ENCODE results near the gene AMZ1.
"Not testable (repeated sequence)": the region's sequence is repeated elsewhere in the genome, so short reads cannot be mapped to it uniquely, and the experiment has no call there.

Gene AMZ1

GRCh38 chr7:2688409-2689342 lies 674 bp downstream of the AMZ1 start:
- TF ChIP-seq POU2F2 (IDR thresholded peaks at IDR 0.05; ENCODE audit: low read depth, low read length) (peak; percentile 43; the same call in 1 of the 2 replicates), POLR2AphosphoS5 (IDR thresholded peaks at IDR 0.05; ENCODE audit: low read depth, low read length) (0 out of 2 replicates have a peak, but pooled peaks have one; percentile 18), SPI1 (IDR thresholded peaks at IDR 0.05; ENCODE audit: low read depth, low read length) (no peak), TAF1 (IDR thresholded peaks at IDR 0.05; ENCODE audit: low read depth, low read length) (no peak)
- FAIRE-seq (peak; percentile 95), DNase-seq (ENCODE audit: insufficient read length, low spot score) (peak; percentile 73)

GRCh38 chr7:2689343-2689847 lies 1.4 kb downstream of the AMZ1 start:
- TF ChIP-seq POLR2AphosphoS5 (IDR thresholded peaks at IDR 0.05; ENCODE audit: low read depth, low read length), result no peak
- no peak for TF ChIP-seq SPI1 (IDR thresholded peaks at IDR 0.05; ENCODE audit: low read depth, low read length)
- TF ChIP-seq PAX5 (IDR thresholded peaks at IDR 0.05; ENCODE audit: insufficient read depth, low read length, severe bottlenecking), result no peak
- TF ChIP-seq TAF1 (IDR thresholded peaks at IDR 0.05; ENCODE audit: low read depth, low read length), result no peak
- TF ChIP-seq POU2F2 (IDR thresholded peaks at IDR 0.05; ENCODE audit: low read depth, low read length), result no peak
- no peak for TF ChIP-seq POLR2A (IDR thresholded peaks at IDR 0.05; ENCODE audit: low read depth, low read length)
- DNase-seq (ENCODE audit: insufficient read length, low spot score) (no peak), FAIRE-seq (no peak)

DNA sequence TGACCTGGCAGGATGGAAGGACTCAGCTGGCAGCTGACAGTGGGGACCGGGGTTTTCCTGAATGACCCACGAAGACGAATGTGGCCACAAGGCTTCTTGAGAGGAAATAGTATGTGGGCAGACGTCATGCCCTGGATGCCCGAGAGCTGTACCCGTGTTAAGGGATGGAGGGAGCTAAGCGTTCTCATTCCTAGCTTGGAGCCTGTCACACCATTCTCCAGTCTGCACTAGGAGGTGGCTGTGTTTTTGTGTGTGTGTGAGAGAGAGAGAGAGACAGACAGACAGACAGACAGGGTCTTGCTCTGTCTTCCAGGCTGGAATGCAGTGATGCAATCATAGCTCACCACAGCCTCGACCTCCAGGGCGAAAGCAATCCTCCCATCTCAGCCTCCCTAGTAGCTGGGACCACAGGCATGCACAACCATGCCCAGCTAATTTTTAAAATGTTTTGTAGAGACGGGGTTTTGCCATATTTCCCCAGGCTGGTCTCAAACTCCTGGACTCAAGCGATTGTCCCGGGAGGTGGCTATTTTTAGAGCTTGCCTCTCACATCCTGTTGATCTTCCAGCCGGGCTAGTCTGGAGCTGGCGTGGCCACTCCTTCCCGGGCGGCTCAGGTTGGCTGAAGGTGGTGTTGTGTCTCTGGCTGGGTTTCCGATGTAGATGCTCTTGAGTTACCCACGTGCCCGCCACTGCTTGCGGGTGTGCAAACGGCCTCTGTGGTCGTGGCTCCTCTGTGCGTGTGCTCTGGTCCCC lies 2.1 kb downstream of the AMZ1 start:
- DNase-seq (ENCODE audit: insufficient read length, low spot score) (no peak), FAIRE-seq (no peak)
- TF ChIP-seq POLR2A (IDR thresholded peaks at IDR 0.05; ENCODE audit: low read depth, low read length) (no peak), SPI1 (IDR thresholded peaks at IDR 0.05; ENCODE audit: low read depth, low read length) (no peak), PAX5 (IDR thresholded peaks at IDR 0.05; ENCODE audit: insufficient read depth, low read length, severe bottlenecking) (no peak), POU2F2 (IDR thresholded peaks at IDR 0.05; ENCODE audit: low read depth, low read length) (no peak), TAF1 (IDR thresholded peaks at IDR 0.05; ENCODE audit: low read depth, low read length) (no peak), POLR2AphosphoS5 (IDR thresholded peaks at IDR 0.05; ENCODE audit: low read depth, low read length) (no peak)

DNA sequence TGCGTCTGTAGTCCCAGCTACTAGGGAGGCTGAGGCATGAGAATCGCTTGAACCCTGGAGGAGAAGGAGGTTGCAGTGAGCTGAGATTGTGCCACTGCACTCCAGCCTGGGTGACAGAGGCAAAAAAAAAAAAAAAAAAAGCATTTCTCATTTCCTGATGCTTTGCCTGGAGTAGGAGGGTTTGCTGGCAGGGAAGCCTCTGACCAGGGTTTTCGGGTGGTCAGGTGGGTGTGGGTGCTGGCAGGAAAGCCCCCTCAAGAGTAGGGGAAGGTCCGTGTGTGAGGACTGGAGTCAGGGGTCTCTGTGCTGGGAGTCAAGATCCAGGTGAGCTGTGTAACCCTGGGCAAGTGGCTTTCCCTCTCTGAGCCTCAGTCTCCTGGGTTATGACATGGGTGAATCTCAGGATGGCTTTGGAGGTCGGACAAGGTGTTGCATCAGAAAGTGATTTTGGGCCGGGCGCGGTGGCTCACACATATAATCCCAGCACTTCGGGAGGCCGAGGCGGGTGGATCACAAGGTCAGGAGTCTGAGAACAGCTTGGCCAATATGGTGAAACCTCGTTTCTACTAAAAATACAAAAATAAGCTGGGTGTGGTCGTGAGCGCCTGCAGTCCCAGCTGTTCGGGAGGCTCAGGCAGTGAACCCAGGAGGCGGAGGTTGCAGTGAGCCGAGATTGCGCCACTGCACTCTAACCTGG lies 3.2 kb downstream of the AMZ1 start:
- no peak for DNase-seq (ENCODE audit: insufficient read length, low spot score)
- FAIRE-seq, result no peak
- TF ChIP-seq POLR2A (IDR thresholded peaks at IDR 0.05; ENCODE audit: low read depth, low read length) (no peak), POLR2AphosphoS5 (IDR thresholded peaks at IDR 0.05; ENCODE audit: low read depth, low read length) (no peak), POU2F2 (IDR thresholded peaks at IDR 0.05; ENCODE audit: low read depth, low read length) (no peak), PAX5 (IDR thresholded peaks at IDR 0.05; ENCODE audit: insufficient read depth, low read length, severe bottlenecking) (no peak), SPI1 (IDR thresholded peaks at IDR 0.05; ENCODE audit: low read depth, low read length) (no peak), TAF1 (IDR thresholded peaks at IDR 0.05; ENCODE audit: low read depth, low read length) (no peak)

GRCh38 chr7:2691932-2692439 lies 4.0 kb downstream of the AMZ1 start:
- DNase-seq (ENCODE audit: insufficient read length, low spot score); FAIRE-seq: not testable (repeated sequence)

- DNase-seq (ENCODE audit: insufficient read length, low spot score) (no peak), FAIRE-seq (no peak)
- no peak for TF ChIP-seq POLR2A (IDR thresholded peaks at IDR 0.05; ENCODE audit: low read depth, low read length)
- no peak for TF ChIP-seq PAX5 (IDR thresholded peaks at IDR 0.05; ENCODE audit: insufficient read depth, low read length, severe bottlenecking)
- TF ChIP-seq SPI1 (IDR thresholded peaks at IDR 0.05; ENCODE audit: low read depth, low read length), result no peak
- TF ChIP-seq POU2F2 (IDR thresholded peaks at IDR 0.05; ENCODE audit: low read depth, low read length), result no peak
- no peak for TF ChIP-seq TAF1 (IDR thresholded peaks at IDR 0.05; ENCODE audit: low read depth, low read length)
- TF ChIP-seq POLR2AphosphoS5 (IDR thresholded peaks at IDR 0.05; ENCODE audit: low read depth, low read length), result no peak
These were observed 4.5 kb downstream of the AMZ1 start for GRCh38 chr7:2692543-2692942.

GRCh38 chr7:2693420-2694121 lies 5.6 kb downstream of the AMZ1 start:
- FAIRE-seq; DNase-seq (ENCODE audit: insufficient read length, low spot score): not testable (repeated sequence)

DNA sequence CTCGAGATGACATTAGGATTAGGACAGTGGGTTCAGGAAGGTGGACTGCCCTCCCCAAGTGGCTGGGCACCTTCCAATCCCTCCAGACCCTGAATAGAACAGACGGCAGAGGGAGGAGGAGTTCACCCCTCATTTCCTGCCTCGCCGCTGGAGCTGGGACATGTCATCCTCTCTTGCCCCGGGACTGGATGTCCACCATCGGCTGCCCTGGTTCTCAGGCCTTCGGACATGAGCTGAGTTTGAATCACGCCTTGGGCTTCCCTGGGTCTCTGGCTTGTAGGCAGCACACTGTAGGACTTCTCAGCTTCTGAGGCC lies 6.1 kb downstream of the AMZ1 start:
- FAIRE-seq, result peak; percentile 43
- not testable (repeated sequence) for DNase-seq (ENCODE audit: insufficient read length, low spot score)

DNA sequence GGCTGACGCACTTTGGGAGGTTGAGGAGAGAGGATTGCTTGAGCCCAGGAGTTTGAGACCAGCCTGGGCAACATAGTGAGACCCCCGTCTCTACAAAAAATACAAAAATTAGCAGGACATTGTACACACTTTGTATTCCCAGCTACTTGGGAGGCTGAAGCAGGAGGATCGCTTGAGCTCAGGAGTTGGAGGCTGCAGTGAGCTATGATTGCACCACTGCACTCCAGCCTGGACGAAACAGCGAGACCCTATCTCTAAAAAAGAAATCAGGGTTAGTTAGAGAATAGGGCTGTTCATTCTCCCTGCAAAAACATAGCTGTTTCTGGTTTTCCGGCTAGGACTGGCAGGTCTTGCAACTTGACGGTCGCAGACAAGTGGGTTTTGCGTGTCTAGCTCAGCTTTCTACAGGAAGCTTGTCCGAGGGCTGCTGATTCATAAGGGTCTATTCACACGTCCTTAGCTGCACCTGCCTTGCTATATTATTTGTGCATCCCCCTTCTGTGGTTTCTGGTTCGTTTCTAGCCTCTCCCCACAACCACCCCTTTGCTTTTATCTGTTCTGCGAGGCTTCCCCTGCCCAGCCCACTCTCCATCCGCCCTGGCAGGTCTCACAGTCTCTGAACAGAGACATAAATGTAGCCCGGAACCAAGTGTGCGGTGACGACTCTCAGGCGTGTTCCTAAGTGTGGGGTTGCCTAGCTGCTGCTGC lies 10.7 kb downstream of the AMZ1 start:
- TF ChIP-seq POU2F2 (IDR thresholded peaks at IDR 0.05; ENCODE audit: low read depth, low read length) (peak; percentile 68; the same call in 1 of the 2 replicates), POLR2A (IDR thresholded peaks at IDR 0.05; ENCODE audit: low read depth, low read length) (no peak), SPI1 (IDR thresholded peaks at IDR 0.05; ENCODE audit: low read depth, low read length) (no peak), TAF1 (IDR thresholded peaks at IDR 0.05; ENCODE audit: low read depth, low read length) (no peak), PAX5 (IDR thresholded peaks at IDR 0.05; ENCODE audit: insufficient read depth, low read length, severe bottlenecking) (peak; percentile 1)
- peak; percentile 94 for DNase-seq (ENCODE audit: insufficient read length, low spot score)

More for the DNA sequence above, 10.7 kb downstream of the AMZ1 start:
- peak; percentile 100 for FAIRE-seq

Data from GM12891 (cell line).